Spleen (tissue), 11 donors: Measurements from ENCODE around the gene HDHD3. TPM values are rescaled to one million over a fixed set of nuclear protein-coding genes. Genes with fewer than 3 reads are reported as not detected.

Experiments
- DNase-seq: peaks from one replicate; pipeline ENCODE4 v3.0.0-alpha.2; 2020
- H3K27ac ChIP-seq, 8 donors: fragments of 200-600 bp; sonication (generic) in 7 of 8; 1 replicate in 4 of 8; 2 replicates in 4 of 8; pipeline versions ENCODE4 v1.5.0 to v1.8.0; 2016 to 2021; ENCODE audit warnings: inconsistent platforms in 4 of 8, mild to moderate bottlenecking in 4 of 8, moderate library complexity in 1 of 8
- H3K27me3 ChIP-seq, 7 donors: fragments of 200-600 bp; sonication (generic) in 6 of 7; replicated peaks in 1 of 7; 1 replicate in 4 of 7; 2 replicates in 3 of 7; pipeline versions ENCODE4 v1.5.0 to v1.8.0; 2016 to 2021; ENCODE audit warnings: inconsistent platforms in 3 of 7, mild to moderate bottlenecking in 1 of 7
- H3K36me3 ChIP-seq, 6 donors: fragments of 200-600 bp; sonication (generic) in 5 of 6; 1 replicate in 4 of 6; 2 replicates in 2 of 6; pipeline versions ENCODE4 v1.5.0 to v1.8.0; 2016 to 2021; ENCODE audit warnings: inconsistent platforms in 2 of 6
- H3K4me1 ChIP-seq, 6 donors: fragments of 200-600 bp; sonication (generic) in 5 of 6; 1 replicate in 3 of 6; 2 replicates in 3 of 6; pipeline versions ENCODE4 v1.5.0 to v1.8.0; 2016 to 2021; ENCODE audit warnings: inconsistent platforms in 3 of 6
- H3K4me3 ChIP-seq, 8 donors: fragments of 200-600 bp; sonication (generic) in 7 of 8; 1 replicate in 4 of 8; 2 replicates in 4 of 8; pipeline versions ENCODE4 v1.5.0 to v1.8.0; 2016 to 2021; ENCODE audit warnings: inconsistent platforms in 4 of 8, mild to moderate bottlenecking in 4 of 8, moderate library complexity in 2 of 8
- H3K9me3 ChIP-seq, 8 donors: fragments of 200-600 bp; sonication (generic) in 7 of 8; 1 replicate in 4 of 8; 2 replicates in 4 of 8; pipeline versions ENCODE4 v1.5.0 to v1.8.0; 2016 to 2021; ENCODE audit warnings: inconsistent platforms in 4 of 8
- POLR2A ChIP-seq, 3 donors: fragments of 450-650 bp; IDR thresholded peaks; one replicate each; pipeline ENCODE4 v1.5.1; 2017; ENCODE audit warnings: antibody characterized with exemption in 3 of 3, mild to moderate bottlenecking in 1 of 3
- POLR2AphosphoS5 ChIP-seq, 3 donors: sonication (generic); formaldehyde crosslinking; IDR thresholded peaks; one replicate each; pipeline ENCODE4 v1.5.1; 2017; ENCODE audit warnings: antibody characterized with exemption in 3 of 3
- WGBS, 5 donors: extraction: QIAGEN DNeasy Blood & Tissue Kit in 3 of 5; methylation state at CpG; one replicate each; pipeline versions ENCODE4 v1.1.5 to v1.1.7; 2013 to 2018; 5-methylcytosine and 5-hydroxymethylcytosine counted together
- intact Hi-C: fragments of 100-400 bp; cut with DNase I; formaldehyde crosslinking; loops from one replicate; pipeline ENCODE4 v1.15.0; 2023; ENCODE audit warnings: low total_unique reads
- polyA plus RNA-seq, 3 donors: library from polyadenylated mRNA; stranded (reverse); fragments of 200-250 nt; gene quantifications; one replicate each; pipeline ENCODE4 v1.2.1, GENCODE V29; 2013
- total RNA-seq, 7 donors: library from RNA; depleted of rRNA in 3 of 7; stranded (reverse); fragments of >200 nt in 3 of 7; fragmentation: NEBNext Ultra II Directional in 4 of 7; extraction: Animal tissue kit (Norgen Biotek cat#: 25700) in 4 of 7; gene quantifications; one replicate each; pipeline versions ENCODE4 v1.1.0 to v1.2.1, GENCODE V29; 2016 to 2021
- TF ChIP-seq, protein P1 (sequence below), 11 experiments: fragments of 200-600 bp in 7 of 11; fragments of 450-650 bp in 4 of 11; sonication (generic) in 4 of 11; IDR thresholded peaks in 8 of 11; conservative IDR thresholded peaks in 3 of 11; 1 replicate in 7 of 11; 2 replicates in 4 of 11; pipeline versions ENCODE4 v1.4.0 to v1.8.0; 2016 to 2021; ENCODE audit warnings: antibody characterized with exemption in 11 of 11, inconsistent platforms in 4 of 11, mild to moderate bottlenecking in 1 of 11
- donor health status: healthy with polysubstance abuse.
- donor health status: DM: no; HTN: no; CAD: no; lungs with moderate emphysema.
- donor health status: DM: no; HTN: no; CAD: no.
- donor health status: Bipolar disorder and iron deficiency.
- donor health status: healthy.
- donor health status: DM: no; HTN: no; CAD: no.
- donor health status: DM: yes; HTN: yes; CAD: no.

HDHD3 gene
- total and polyA plus RNA-seq, 10 donors = 13.5 to 38.3 (median 17.6) TPM

- Histone ChIP-seq H3K27me3 (no peaks in the 10 kb centered on the region), H3K27ac (no peak overlapping the region), H3K4me3 (no peak overlapping the region), H3K9me3 (no peaks in the 10 kb centered on the region), H3K36me3 (no peaks in the 10 kb centered on the region), H3K4me1 (peaks cover 5 to 19% (median 13%) of the 10 kb centered on the region in 6 donors)
- TF ChIP-seq POLR2AphosphoS5 (IDR thresholded peaks at IDR 0.05) (no peak), POLR2A (IDR thresholded peaks at IDR 0.05) (no peak)
- TF ChIP-seq, protein P1, sequence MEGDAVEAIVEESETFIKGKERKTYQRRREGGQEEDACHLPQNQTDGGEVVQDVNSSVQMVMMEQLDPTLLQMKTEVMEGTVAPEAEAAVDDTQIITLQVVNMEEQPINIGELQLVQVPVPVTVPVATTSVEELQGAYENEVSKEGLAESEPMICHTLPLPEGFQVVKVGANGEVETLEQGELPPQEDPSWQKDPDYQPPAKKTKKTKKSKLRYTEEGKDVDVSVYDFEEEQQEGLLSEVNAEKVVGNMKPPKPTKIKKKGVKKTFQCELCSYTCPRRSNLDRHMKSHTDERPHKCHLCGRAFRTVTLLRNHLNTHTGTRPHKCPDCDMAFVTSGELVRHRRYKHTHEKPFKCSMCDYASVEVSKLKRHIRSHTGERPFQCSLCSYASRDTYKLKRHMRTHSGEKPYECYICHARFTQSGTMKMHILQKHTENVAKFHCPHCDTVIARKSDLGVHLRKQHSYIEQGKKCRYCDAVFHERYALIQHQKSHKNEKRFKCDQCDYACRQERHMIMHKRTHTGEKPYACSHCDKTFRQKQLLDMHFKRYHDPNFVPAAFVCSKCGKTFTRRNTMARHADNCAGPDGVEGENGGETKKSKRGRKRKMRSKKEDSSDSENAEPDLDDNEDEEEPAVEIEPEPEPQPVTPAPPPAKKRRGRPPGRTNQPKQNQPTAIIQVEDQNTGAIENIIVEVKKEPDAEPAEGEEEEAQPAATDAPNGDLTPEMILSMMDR (IDR thresholded peaks at IDR 0.05 in 8 of 11, conservative IDR thresholded peaks at IDR 0.05 in 3 of 11) = no peak
- intact Hi-C loops = no loop called here
- DNase-seq = no peak
- WGBS, 5 donors = 92 to 94% (median 94%) methylated on average over 2 of the region's 2 CpGs
These were observed 39.1 kb downstream of the HDHD3 start for GRCh38 chr9:113337714-113338113.

GRCh38 chr9:113331780-113332179 lies 45.0 kb downstream of the HDHD3 start:
- Histone ChIP-seq H3K27me3 (no peaks in the 10 kb centered on the region), H3K4me3 (no peak overlapping the region), H3K27ac (no peak overlapping the region), H3K9me3 (no peaks in the 10 kb centered on the region), H3K36me3 (no peaks in the 10 kb centered on the region), H3K4me1 (no peaks in the 10 kb centered on the region)
- TF ChIP-seq POLR2AphosphoS5 (IDR thresholded peaks at IDR 0.05) = no peak
- no peak for TF ChIP-seq POLR2A (IDR thresholded peaks at IDR 0.05)
- TF ChIP-seq, protein P1 (IDR thresholded peaks at IDR 0.05 in 8 of 11, conservative IDR thresholded peaks at IDR 0.05 in 3 of 11) = no peak
- no peak for DNase-seq
- intact Hi-C loops = no loop called here
- 63 to 89% (median 76%) methylated on average over 4 of the region's 4 CpGs for WGBS, 5 donors

- intact Hi-C loops = no loop called here
- 88 to 99% (median 95%) methylated on average over 3 of the region's 3 CpGs for WGBS, 5 donors
- no peak overlapping the region for H3K4me3 ChIP-seq
These were observed 48.6 kb downstream of the HDHD3 start for GRCh38 chr9:113328045-113328782.

GRCh38 chr9:113326230-113326629 lies 50.6 kb downstream of the HDHD3 start:
- intact Hi-C loops = no loop called here

More at GRCh38 chr9:113328045-113328782, 48.6 kb downstream of the HDHD3 start:
- Histone ChIP-seq H3K4me1 (no peaks in the 10 kb centered on the region), H3K27me3 (no peaks in the 10 kb centered on the region), H3K9me3 (no peaks in the 10 kb centered on the region), H3K27ac (no peak overlapping the region), H3K36me3 (no peaks in the 10 kb centered on the region)
- TF ChIP-seq POLR2AphosphoS5 (IDR thresholded peaks at IDR 0.05) = no peak
- TF ChIP-seq, protein P1 (IDR thresholded peaks at IDR 0.05 in 8 of 11, conservative IDR thresholded peaks at IDR 0.05 in 3 of 11) = no peak
- TF ChIP-seq POLR2A (IDR thresholded peaks at IDR 0.05) = no peak
- no peak for DNase-seq

More at GRCh38 chr9:113326230-113326629, 50.6 kb downstream of the HDHD3 start:
- H3K9me3 ChIP-seq = no peaks in the 10 kb centered on the region
- no peaks in the 10 kb centered on the region for H3K27me3 ChIP-seq
- TF ChIP-seq, protein P1 (IDR thresholded peaks at IDR 0.05 in 8 of 11, conservative IDR thresholded peaks at IDR 0.05 in 3 of 11) = no peak
- TF ChIP-seq POLR2A (IDR thresholded peaks at IDR 0.05) (no peak), POLR2AphosphoS5 (IDR thresholded peaks at IDR 0.05) (no peak)
- WGBS, 5 donors = 88 to 97% (median 93%) methylated on average over 4 of the region's 4 CpGs
- no peak for DNase-seq
- H3K27ac ChIP-seq = no peak overlapping the region
- no peaks in the 10 kb centered on the region for H3K36me3 ChIP-seq
- no peak overlapping the region for H3K4me3 ChIP-seq
- no peaks in the 10 kb centered on the region for H3K4me1 ChIP-seq
